ENCODE measurements around the gene SLC16A7.
"Not testable (repeated sequence)": the region's sequence is repeated elsewhere in the genome, so short reads cannot be mapped to it uniquely, and the experiment has no call there.

SLC16A7 gene

GRCh38 chr12:59595883-59596540 is at the start of gene SLC16A7:
Gene SLC16A7 (plus strand): TSS chr12:59596029. CDS start chr12:59704802, 108,773 bp downstream.
- DNase-seq (ENCODE audit: low spot score) = peak; percentile 88

- no peak for DNase-seq (ENCODE audit: low spot score)
Observed at GRCh38 chr12:59548930-59549329, 46.9 kb upstream of the SLC16A7 start.

GRCh38 chr12:59559696-59560095 is 36.1 kb upstream of the SLC16A7 start:
- DNase-seq (ENCODE audit: low spot score) = no peak

GRCh38 chr12:59570145-59570544 is 25.7 kb upstream of the SLC16A7 start:
- no peak for DNase-seq (ENCODE audit: low spot score)

- no peak for DNase-seq (ENCODE audit: low spot score)
Observed at GRCh38 chr12:59574406-59574805, 21.4 kb upstream of the SLC16A7 start.

GRCh38 chr12:59575826-59576225 is 20.0 kb upstream of the SLC16A7 start:
- DNase-seq (ENCODE audit: low spot score) = no peak

GRCh38 chr12:59578254-59578653 is 17.6 kb upstream of the SLC16A7 start:
- DNase-seq (ENCODE audit: low spot score) = no peak

GRCh38 chr12:59579631-59580030 is 16.2 kb upstream of the SLC16A7 start:
- DNase-seq (ENCODE audit: low spot score) = no peak

- DNase-seq (ENCODE audit: low spot score) = no peak
Observed at GRCh38 chr12:59580050-59580449, 15.8 kb upstream of the SLC16A7 start.

GRCh38 chr12:59583003-59583712 is 12.7 kb upstream of the SLC16A7 start:
- no peak for DNase-seq (ENCODE audit: low spot score)

- no peak for DNase-seq (ENCODE audit: low spot score)
Observed at GRCh38 chr12:59587710-59588109, 8.1 kb upstream of the SLC16A7 start.

- DNase-seq (ENCODE audit: low spot score) = no peak
Observed at GRCh38 chr12:59593761-59594160, 2.1 kb upstream of the SLC16A7 start.

GRCh38 chr12:59594943-59595500 is 807 bp upstream of the SLC16A7 start:
- no peak for DNase-seq (ENCODE audit: low spot score)

GRCh38 chr12:59595565-59595882 is 305 bp upstream of the SLC16A7 start:
- DNase-seq (ENCODE audit: low spot score) = no peak

- peak; percentile 36 for DNase-seq (ENCODE audit: low spot score)
Observed at GRCh38 chr12:59597385-59597781, 1.6 kb downstream of the SLC16A7 start.

- no peak for DNase-seq (ENCODE audit: low spot score)
Observed at GRCh38 chr12:59600171-59600570, 4.3 kb downstream of the SLC16A7 start.

GRCh38 chr12:59603754-59604153 is 7.9 kb downstream of the SLC16A7 start:
- no peak for DNase-seq (ENCODE audit: low spot score)

- not testable (repeated sequence) for DNase-seq (ENCODE audit: low spot score)
Observed at GRCh38 chr12:59612823-59613434, 17.1 kb downstream of the SLC16A7 start.

GRCh38 chr12:59615392-59616165 is 19.8 kb downstream of the SLC16A7 start:
- DNase-seq (ENCODE audit: low spot score) = no peak

- no peak for DNase-seq (ENCODE audit: low spot score)
Observed at GRCh38 chr12:59619461-59620240, 23.8 kb downstream of the SLC16A7 start.

GRCh38 chr12:59620326-59620725 is 24.5 kb downstream of the SLC16A7 start:
- no peak for DNase-seq (ENCODE audit: low spot score)
